Ecto neural progenitor cell (in vitro differentiated cells): ENCODE measurements around the gene ZNF844.
"Not testable (repeated sequence)": the region's sequence is repeated elsewhere in the genome, so short reads cannot be mapped to it uniquely, and the experiment has no call there.

Source experiments
- DNase-seq: peaks from one replicate; pipeline ENCODE4 v3.0.0-alpha.2; 2018; ENCODE audit warnings: low spot score

The ZNF844 gene

GRCh38 chr19:12092065-12092867 is 27.7 kb downstream of the ZNF844 start:
- DNase-seq, result peak; percentile 90

- DNase-seq, result no peak
Measured at GRCh38 chr19:12092956-12093355, 28.4 kb downstream of the ZNF844 start.

- no peak for DNase-seq
Measured at GRCh38 chr19:12093777-12094176, 29.2 kb downstream of the ZNF844 start.

- DNase-seq, result no peak
Measured at GRCh38 chr19:12095111-12095790, 30.7 kb downstream of the ZNF844 start.

GRCh38 chr19:12098040-12098439 is 33.5 kb downstream of the ZNF844 start:
- DNase-seq, result no peak

- DNase-seq, result not testable (repeated sequence)
Measured at GRCh38 chr19:12103909-12104308, 39.4 kb downstream of the ZNF844 start.

GRCh38 chr19:12111176-12111575 is 46.6 kb downstream of the ZNF844 start:
- DNase-seq, result no peak

- DNase-seq, result no peak
Measured at GRCh38 chr19:12111943-12112637, 47.6 kb downstream of the ZNF844 start.

GRCh38 chr19:12112701-12113100 is 48.2 kb downstream of the ZNF844 start:
- no peak for DNase-seq

GRCh38 chr19:12113121-12113520 is 48.6 kb downstream of the ZNF844 start:
- no peak for DNase-seq

- no peak for DNase-seq
Measured at GRCh38 chr19:12117201-12117970, 52.9 kb downstream of the ZNF844 start.

GRCh38 chr19:12126707-12127106 is 62.2 kb downstream of the ZNF844 start:
- DNase-seq, result no peak
